IPS-NIHi11 (cell line): ENCODE measurements around the gene FOXA2.

ENCODE experiments used
- DNase-seq: peaks from one replicate; pipeline ENCODE4 v3.0.0; 2012; ENCODE audit warnings: mixed read lengths, low spot score

FOXA2 gene

GRCh38 chr20:22536141-22536828 is 48.1 kb downstream of the FOXA2 start:
- no peak for DNase-seq

GRCh38 chr20:22535483-22535882 is 48.9 kb downstream of the FOXA2 start:
- DNase-seq: no peak

GRCh38 chr20:22533823-22534751 is 50.3 kb downstream of the FOXA2 start:
- DNase-seq: no peak

GRCh38 chr20:22532598-22532997 is 51.8 kb downstream of the FOXA2 start:
- no peak for DNase-seq

GRCh38 chr20:22531756-22532155 is 52.6 kb downstream of the FOXA2 start:
- no peak for DNase-seq

GRCh38 chr20:22531056-22531615 is 53.2 kb downstream of the FOXA2 start:
- no peak for DNase-seq
